SU-DHL-6 (cell line): ENCODE results near the gene ADM5.

Source experiments
- H2AFZ ChIP-seq: fragments of 200-600 bp; sonication (generic); 2 replicates; pipeline ENCODE4 v1.6.1; 2014; ENCODE audit warnings: low read depth, mild to moderate bottlenecking, moderate library complexity, mixed read lengths, antibody characterized with exemption, low read length; ENCODE audit not compliant: severe bottlenecking
- H3F3A ChIP-seq: fragments of 200-600 bp; shearing (Covaris generic); 2 replicates; pipeline ENCODE4 v1.6.0; 2016; ENCODE audit warnings: antibody characterized with exemption, mild to moderate bottlenecking; ENCODE audit not compliant: insufficient read depth
- H3K27ac ChIP-seq: fragments of 200-600 bp; sonication (generic); 2 replicates; pipeline ENCODE4 v1.5.1; 2016; ENCODE audit warnings: low read depth, mild to moderate bottlenecking, low read length, moderate library complexity, mixed read lengths
- H3K27me3 ChIP-seq: fragments of 200-600 bp; sonication (generic), shearing (Covaris generic); 2 replicates; pipeline ENCODE4 v1.6.0; 2014; ENCODE audit warnings: mild to moderate bottlenecking, low read length
- H3K36me3 ChIP-seq: fragments of 200-600 bp; sonication (generic); 2 replicates; pipeline ENCODE4 v1.6.1; 2014; ENCODE audit warnings: mild to moderate bottlenecking, low read length, mixed read lengths
- H3K4me2 ChIP-seq: fragments of 300-600, 200-600 bp; shearing (Covaris generic), sonication (generic); 2 replicates; pipeline ENCODE4 v1.6.0; 2014; ENCODE audit warnings: low read length, low read depth, mild to moderate bottlenecking; ENCODE audit not compliant: poor library complexity, severe bottlenecking
- H3K4me3 ChIP-seq: fragments of 200-600 bp; sonication (generic); 2 replicates; pipeline ENCODE4 v1.5.1; 2014; ENCODE audit warnings: antibody characterized with exemption, low read length, mild to moderate bottlenecking, mixed read lengths; ENCODE audit not compliant: insufficient read depth, poor library complexity, severe bottlenecking
- H3K79me2 ChIP-seq: fragments of 200-600 bp; sonication (generic); 2 replicates; pipeline ENCODE4 v1.6.1; 2014; ENCODE audit warnings: mild to moderate bottlenecking, low read length, moderate library complexity; ENCODE audit not compliant: insufficient read depth
- H3K9ac ChIP-seq: fragments of 200-600 bp; sonication (generic); 2 replicates; pipeline ENCODE4 v1.7.0; 2014; ENCODE audit warnings: mild to moderate bottlenecking, low read length
- H3K9me2 ChIP-seq: fragments of 200-600 bp; sonication (generic); replicated peaks from 2 replicates; pipeline ENCODE4 v1.6.1; 2014; ENCODE audit warnings: low read length; ENCODE audit not compliant: insufficient read depth
- H3K9me3 ChIP-seq: fragments of 200-600 bp; sonication (generic); 2 replicates; pipeline ENCODE4 v1.6.1; 2014; ENCODE audit warnings: low read length, mixed read lengths; ENCODE audit not compliant: insufficient read depth
- H4K20me1 ChIP-seq: fragments of 200-600 bp; sonication (generic); 2 replicates; pipeline ENCODE4 v1.6.1; 2014; ENCODE audit warnings: low read depth, mild to moderate bottlenecking, antibody characterized with exemption, low read length, moderate library complexity, mixed read lengths
- CTCF ChIP-seq: fragments of 200-600 bp; sonication (generic); IDR thresholded peaks from one replicate; pipeline ENCODE4 v1.5.1; 2017; ENCODE audit warnings: antibody characterized with exemption, mild to moderate bottlenecking, low read length, moderate library complexity; ENCODE audit not compliant: insufficient read depth, poor library complexity, severe bottlenecking
- EZH2phosphoT487 ChIP-seq: fragments of 200-600 bp; sonication (generic), shearing (Covaris generic); conservative IDR thresholded peaks from 2 replicates; pipeline ENCODE4 v1.6.1; 2018; ENCODE audit warnings: mild to moderate bottlenecking, antibody characterized with exemption, low read length, moderate library complexity, mixed read lengths

ADM5 gene

GRCh38 chr19:49739933-49740332 lies 50.5 kb downstream of the ADM5 start:
- Histone ChIP-seq H3K79me2 (no peaks in the 10 kb centered on the region), H3K4me3 (no peak overlapping the region), H4K20me1 (no peaks in the 10 kb centered on the region), H3K4me2 (no peak overlapping the region), H3K9ac (no peak overlapping the region), H3F3A (no peaks in the 10 kb centered on the region), H3K9me3 (no peaks in the 10 kb centered on the region), H3K27ac (no peak overlapping the region), H2AFZ (no peak overlapping the region), H3K27me3 (no peaks in the 10 kb centered on the region), H3K36me3 (no peaks in the 10 kb centered on the region), H3K9me2 (no peaks in the 10 kb centered on the region)
- no peak for TF ChIP-seq CTCF
- TF ChIP-seq EZH2phosphoT487, result no peak
